Left kidney (tissue), 2 donors: ENCODE results near the gene SMOC2. TPM values are rescaled to one million over a fixed set of nuclear protein-coding genes. Genes with fewer than 3 reads are reported as not detected.
"Not testable (repeated sequence)": the region's sequence is repeated elsewhere in the genome, so short reads cannot be mapped to it uniquely, and the experiment has no call there.

Experiments used
- DNase-seq: peaks from one replicate; pipeline ENCODE4 v3.0.0-alpha.2; 2013
- polyA plus RNA-seq: library from polyadenylated mRNA; unstranded; fragments of 120-200 nt; gene quantifications from one replicate; pipeline ENCODE4 v1.2.1, GENCODE V29; 2013; ENCODE audit not compliant: insufficient read length

SMOC2 gene
- polyA plus RNA-seq, 1 donor = 20.5 TPM

DNA sequence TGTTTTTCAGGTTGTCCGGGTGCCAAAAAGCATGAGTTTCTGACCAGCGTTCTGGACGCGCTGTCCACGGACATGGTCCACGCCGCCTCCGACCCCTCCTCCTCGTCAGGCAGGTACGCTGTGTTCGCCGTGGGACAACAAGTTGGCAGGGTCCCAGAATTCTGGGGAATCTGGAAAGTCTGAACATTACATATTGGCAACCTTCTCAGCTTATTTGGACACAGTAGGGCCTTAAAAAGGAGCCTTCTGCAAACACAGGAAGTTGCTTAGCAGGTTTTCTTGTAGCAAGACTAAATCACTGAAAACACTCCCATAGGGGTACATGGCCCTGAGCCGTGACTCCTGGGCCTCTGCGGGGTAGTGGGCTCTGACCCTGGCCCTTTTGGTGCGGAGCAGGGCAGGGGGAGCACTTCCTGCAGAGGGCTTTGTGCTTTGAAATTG is 209.7 kb downstream of the SMOC2 start:
- DNase-seq = no peak

DNA sequence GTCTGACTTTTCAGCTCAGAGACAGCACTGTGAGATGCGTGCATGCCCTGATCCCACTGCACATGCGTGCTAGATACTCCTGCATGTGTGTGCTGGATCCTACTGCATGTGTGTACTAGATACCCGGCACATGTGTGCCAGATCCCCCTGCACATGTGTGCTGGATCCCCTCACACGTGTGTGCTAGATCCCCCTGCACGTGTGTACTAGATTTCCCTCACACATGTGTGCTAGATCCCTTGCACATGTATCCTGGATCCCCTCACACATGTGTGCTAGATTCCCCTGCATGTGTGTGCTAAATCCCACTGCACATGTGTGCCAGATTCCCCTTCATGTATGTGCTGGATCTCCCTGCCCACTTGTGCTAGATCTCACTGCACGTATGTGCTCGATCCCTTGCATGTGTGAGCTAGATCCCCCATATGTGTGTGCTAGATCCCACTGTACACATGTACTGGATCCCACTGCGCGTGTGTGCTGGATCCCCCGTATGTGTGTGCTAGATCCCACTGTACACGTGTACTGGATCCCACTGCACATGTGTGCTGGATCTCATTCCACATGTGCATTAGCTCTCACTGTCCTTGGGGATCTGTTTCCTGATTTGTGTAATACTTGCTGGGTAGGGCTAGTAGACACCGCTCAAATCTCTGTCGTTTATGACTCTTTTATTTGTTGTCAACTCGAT is 214.6 kb downstream of the SMOC2 start:
- DNase-seq = no peak

GRCh38 chr6:168658059-168658458 is 217.1 kb downstream of the SMOC2 start:
- DNase-seq = no peak

DNA sequence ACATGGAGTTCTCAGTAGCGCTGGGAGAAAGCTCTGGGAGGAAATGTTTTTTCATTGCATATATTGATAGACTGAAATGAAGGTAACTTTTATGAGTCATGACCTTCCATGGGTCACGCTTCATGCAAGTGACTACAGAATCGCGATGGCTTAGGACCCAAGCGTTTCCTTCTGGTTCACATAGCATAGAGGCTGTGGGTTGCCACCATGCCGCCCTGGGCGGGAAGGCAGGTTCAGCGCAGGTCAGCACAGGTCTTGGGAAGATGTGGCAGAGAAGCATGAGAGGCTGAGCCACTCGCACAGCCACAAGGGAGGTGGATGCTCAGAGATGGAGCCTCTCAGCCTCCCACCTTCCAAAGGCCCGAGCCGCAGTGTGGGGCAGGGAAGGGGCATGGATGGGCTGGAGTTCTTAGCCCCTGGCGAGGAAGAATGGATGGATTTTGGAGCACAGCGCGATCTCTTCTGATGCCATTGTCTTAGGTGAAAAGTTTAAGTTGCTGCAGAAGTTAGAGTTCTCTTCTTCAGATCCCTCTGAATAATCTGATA is 219.5 kb downstream of the SMOC2 start:
- no peak for DNase-seq

DNA sequence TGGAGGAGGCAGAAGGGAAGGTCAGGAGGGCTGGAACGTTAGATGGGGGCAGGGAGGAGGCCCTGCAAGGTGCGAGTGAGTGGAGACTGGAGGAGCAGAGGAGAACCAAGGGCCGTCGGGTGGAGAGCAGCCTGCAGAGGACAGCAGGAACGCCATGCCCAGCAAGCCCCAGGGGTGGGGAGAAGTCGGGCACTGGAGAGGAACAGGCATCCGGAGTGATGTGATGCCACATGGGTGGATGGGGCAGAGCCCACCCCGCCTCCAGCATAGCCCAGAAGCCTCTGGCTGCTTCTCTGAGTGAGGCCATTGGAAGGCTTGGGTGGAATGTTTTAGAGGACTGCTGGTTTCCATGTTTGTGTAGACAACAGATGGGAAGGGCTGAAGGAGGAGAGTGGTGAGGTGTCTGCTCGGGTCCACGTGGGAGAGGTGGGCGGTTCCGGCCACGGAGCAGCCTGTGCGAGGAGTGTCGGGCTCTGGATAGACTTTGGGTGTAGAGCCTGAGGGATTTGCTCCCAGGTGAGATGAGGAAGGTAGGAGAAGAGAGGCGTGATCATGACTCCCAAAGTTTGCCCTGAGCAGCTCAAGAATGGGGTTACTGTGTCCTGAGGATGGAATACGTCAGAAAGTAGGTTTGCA is 221.4 kb downstream of the SMOC2 start:
- DNase-seq = no peak

- DNase-seq = no peak
These were observed 222.1 kb downstream of the SMOC2 start for GRCh38 chr6:168663041-168663440.

DNA sequence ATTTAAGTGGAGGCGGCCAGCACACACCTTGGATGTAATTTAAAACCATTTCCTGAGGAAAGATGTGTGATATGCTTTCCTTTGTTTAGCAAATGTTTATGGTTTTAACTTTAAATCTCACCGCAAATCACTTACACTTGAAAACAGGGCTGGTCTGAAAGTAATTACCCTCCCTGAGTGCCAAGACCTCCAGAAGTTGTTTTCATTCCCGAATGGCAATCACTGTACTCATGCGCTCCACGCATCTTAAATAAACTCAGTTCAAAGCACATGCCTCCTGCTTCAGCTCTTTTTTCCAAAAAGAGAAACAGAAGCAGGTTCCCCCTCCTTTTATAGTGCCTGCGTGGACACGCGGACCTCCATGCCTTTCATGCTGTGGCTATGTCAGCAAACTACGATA is 224.0 kb downstream of the SMOC2 start:
- no peak for DNase-seq

DNA sequence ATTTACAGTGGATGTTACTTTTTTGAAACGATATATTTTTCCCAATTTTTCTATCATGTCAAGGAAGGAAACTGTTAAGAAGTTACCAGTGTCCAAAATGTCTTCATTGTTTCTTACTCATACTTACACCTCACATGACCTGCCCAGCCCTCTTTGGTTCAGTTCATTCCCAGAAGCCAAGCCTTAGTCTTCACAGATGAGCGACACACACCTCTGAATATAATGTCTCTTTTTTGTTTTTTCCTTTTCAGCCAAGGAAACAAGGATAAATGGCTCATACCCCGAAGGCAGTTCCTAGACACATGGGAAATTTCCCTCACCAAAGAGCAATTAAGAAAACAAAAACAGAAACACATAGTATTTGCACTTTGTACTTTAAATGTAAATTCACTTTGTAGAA is 225.2 kb downstream of the SMOC2 start:
- DNase-seq = no peak

GRCh38 chr6:168666699-168667427 is 225.9 kb downstream of the SMOC2 start:
- DNase-seq = no peak

DNA sequence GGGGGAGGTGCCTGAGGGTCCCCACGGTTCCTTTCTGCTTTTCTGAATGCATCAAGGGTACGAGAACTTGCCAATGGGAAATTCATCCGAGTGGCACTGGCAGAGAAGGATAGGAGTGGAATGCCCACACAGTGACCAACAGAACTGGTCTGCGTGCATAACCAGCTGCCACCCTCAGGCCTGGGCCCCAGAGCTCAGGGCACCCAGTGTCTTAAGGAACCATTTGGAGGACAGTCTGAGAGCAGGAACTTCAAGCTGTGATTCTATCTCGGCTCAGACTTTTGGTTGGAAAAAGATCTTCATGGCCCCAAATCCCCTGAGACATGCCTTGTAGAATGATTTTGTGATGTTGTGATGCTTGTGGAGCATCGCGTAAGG is 226.4 kb downstream of the SMOC2 start:
- DNase-seq = no peak

DNA sequence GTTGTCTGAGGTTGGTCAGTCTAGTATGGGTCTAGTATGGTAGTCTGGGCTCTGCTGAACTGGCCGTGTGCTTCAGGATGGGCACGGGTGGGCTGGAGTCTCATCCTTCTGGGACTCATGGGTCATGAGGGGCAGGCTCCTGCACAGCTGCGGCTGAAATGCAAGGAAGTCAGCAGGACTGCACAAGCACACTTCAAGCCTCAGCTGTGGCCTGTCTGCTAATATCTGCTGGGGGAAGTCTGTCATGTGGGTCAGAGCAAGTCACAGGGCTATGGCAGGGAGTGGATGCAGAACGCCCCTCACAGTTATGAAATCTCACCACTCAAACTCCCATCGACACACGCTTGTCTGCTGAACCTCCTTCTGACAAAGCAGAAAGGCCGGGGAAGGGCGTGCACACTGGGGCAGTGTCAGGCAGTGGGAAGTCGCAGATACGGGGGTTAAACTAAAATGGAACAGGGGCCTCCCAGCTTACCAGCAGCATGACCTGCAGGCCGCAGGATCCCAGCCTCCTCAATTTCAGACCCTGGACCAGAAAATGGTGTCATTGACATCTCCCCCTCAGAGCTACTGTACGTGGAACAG is 229.5 kb downstream of the SMOC2 start:
- no peak for DNase-seq

DNA sequence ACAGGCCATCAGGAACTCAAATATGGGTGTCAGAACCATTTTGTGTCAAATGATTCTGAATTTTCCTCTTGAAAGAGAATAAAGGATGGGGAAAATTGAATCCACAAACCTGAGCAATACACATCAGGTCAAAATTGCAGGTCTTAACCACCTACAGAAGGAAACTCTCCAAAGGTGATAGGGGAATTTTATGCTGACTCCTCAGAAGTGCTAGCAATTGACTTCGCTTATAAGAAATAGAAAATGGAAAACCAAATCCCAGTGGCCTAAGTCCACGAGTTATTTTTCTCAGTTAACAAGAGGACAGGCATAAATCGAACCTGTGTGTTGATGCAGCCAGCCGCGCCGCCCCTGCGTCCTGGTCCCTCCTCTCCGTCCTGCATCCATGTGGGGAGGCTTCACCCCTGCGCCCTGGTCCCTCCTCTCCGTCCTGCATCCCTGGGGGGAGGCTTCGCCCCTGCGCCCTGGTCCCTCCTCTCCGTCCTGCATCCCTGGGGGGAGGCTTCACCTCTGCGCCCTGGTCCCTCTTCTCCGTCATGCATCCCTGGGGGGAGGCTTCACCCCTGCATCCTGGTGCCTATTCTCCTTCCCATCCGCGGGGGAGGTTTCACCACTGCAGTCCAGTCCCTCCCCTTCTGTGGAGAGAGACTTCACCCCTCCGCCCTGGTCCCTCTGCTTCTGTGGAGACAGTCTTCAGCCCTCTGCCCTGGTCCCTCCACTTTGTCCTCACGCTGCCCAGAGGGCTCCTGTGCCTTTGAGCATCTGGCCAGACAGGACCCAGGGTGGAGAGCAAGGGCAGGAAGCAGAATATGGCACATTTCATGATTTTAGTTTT is 230.3 kb downstream of the SMOC2 start:
- DNase-seq = no peak

DNA sequence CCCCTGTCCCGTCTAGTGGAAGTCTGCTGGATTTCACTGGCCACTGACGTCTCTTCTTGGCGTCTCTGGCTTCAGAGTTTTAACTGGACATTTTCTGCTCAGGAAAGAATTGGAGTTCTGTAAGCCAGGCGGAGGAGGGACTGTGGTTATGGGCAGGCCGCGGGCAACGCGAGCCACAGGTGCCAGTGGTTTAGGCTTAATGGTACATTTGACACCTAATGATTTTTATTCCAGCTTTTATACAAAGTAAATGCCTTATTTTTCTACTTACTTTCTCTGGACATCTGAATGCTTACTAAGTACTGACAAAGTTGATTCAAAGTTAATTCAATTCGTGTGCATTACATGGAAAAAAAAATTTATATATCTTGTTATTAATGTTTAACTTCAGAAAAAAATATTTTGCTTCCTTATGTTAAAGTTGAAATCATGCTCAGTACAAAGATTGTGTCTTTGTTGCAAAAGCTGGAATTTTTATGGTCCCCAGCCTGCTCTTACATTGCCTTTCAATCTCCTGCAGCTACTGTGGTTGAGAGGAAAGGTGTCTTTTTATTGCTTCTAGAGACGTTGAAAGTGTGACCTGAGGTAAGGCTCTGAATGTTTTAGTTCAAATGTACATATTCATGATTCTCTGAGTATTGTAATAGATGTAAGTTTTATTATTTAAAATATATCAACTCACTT is 231.0 kb downstream of the SMOC2 start:
- no peak for DNase-seq

GRCh38 chr6:168674595-168674994 is 233.6 kb downstream of the SMOC2 start:
- DNase-seq = no peak

DNA sequence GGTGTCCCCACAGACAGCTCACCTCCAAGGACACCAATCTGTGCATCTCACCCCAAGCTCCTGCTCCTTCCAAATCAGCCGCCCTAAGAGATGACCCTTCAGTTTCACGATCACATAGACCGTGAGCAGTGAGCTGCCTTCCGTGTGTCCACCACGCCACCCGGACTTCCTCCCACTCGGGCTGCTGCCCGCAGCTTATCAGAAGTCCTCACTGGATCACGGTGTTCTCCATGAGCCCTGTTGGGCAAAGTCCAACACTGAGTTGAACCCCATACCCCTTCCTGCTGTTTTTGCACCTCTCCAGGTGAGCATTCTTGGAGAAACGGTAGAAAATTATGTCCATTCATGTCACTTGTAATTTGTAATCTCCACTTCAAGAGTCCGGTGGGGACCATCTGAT is 234.4 kb downstream of the SMOC2 start:
- no peak for DNase-seq

DNA sequence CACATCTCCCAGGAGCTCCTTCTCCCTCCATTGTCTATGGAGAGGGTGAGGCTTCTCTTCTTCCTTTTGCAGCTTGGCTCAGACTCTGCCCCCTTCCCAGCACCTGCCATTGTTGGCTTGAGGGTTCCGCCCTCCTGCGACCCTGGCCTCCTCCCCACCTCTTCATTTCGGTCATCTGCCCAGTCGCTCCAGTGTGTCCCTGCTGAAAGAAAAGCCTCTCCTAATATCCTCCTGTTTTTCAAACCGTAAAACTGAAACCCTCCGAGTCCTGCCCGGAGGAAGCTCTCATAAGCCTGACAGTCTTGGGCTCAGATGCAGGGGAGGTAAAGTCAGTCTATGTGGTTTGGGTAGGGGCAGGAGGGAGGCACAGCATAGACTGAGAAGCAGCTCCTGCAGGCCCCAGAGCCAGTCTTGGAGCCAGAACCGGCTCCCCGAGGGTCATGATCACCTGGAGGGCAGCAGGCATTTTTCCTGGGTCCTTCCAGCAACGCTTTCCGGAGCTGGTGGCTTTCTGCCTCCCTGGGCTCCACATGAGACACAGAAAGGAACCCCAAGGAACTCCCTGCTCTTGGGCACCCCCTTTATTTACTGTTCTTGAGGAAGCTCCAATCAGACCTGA is 235.1 kb downstream of the SMOC2 start:
- DNase-seq = no peak

DNA sequence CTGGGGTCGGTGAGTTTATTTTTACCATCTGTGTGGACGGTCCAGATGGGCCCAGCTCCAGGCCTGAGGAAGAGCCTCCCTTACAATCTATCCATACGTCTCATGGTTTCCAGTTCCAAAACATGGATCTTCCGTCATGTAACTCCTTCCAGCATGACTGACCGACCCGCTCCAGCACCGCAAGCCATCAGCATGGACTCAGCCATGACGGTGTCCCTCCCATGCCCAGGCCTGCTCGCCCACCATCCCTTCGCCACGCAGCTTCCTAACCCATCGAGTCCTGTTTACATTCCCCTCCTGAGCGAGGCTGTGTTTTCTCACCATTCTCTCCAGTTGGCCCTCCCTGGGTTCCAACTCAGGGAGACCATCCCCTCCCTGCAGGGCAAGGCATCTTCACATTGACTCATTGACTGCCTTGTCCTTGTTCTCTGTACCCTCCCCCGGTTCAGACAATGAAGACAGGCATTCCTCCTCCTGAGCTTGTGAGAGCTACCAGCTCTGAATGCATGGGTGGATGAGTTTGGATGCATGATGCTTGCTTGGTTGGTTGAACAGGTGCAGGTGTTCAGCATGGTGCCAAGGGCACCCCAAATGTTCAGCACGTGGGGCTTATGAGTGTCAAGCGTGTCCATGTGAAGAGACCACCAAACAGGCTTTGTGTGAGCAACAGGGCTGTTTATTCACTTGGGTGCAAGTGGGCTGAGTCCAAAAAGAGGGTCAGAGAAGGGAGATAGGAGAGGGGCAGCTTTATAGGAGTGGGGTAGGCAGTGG is 235.8 kb downstream of the SMOC2 start:
- no peak for DNase-seq

- DNase-seq = not testable (repeated sequence)
These were observed 236.4 kb downstream of the SMOC2 start for GRCh38 chr6:168677323-168677781.

- no peak for DNase-seq
These were observed 237.1 kb downstream of the SMOC2 start for GRCh38 chr6:168678077-168678476.

DNA sequence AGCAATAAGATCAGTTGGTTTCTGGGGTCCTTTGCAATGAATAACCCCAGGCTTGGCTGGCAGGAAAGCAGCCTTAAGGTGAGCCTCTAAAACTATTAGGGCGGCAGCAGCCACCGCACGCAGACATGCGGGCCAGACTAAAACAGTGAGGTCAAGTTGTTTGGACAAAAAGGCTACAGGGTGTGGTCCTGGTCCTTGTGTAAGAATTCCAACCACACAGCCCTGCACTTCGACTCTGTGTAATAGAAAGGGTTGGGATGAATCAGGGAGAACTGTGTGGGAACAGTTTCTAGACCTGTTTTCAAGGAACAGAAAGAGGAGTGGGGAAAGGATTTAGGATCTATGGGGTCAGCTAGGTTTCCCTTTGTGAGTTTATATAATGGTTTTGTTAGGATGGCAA is 237.6 kb downstream of the SMOC2 start:
- no peak for DNase-seq
